ENCODE results near the gene FHIP1A.

Gene FHIP1A

GRCh38 chr4:151417766-151418376, 8.9 kb downstream of the FHIP1A start:
- Histone ChIP-seq H3K9ac (ENCODE audit: low read length) (no peak overlapping the region), H3K79me2 (ENCODE audit: low read length) (no peaks in the 10 kb centered on the region), H4K20me1 (ENCODE audit: insufficient read depth, low read length) (no peaks in the 10 kb centered on the region), H3K27me3 (ENCODE audit: low read depth, low read length) (peaks cover 12% of the 10 kb centered on the region), H3K4me3 (ENCODE audit: low read length) (no peak overlapping the region), H3K4me2 (ENCODE audit: low read length) (no peak overlapping the region), H3K36me3 (replicated peaks; ENCODE audit: low read depth, low read length) (no peaks in the 10 kb centered on the region), H3K9me3 (ENCODE audit: insufficient read depth, low read length) (no peaks in the 10 kb centered on the region), H3K4me1 (ENCODE audit: low read length) (no peaks in the 10 kb centered on the region), H2AFZ (ENCODE audit: low read depth, low read length) (no peak overlapping the region), H3K27ac (ENCODE audit: low read length) (no peak overlapping the region)
- TF ChIP-seq EZH2phosphoT487 (IDR thresholded peaks at IDR 0.05; ENCODE audit: low read depth) (no peak), CTCF (IDR thresholded peaks at IDR 0.05; ENCODE audit: low read depth, low read length) (no peak)

- H4K20me1 ChIP-seq (ENCODE audit: insufficient read depth, low read length): no peaks in the 10 kb centered on the region
- no peaks in the 10 kb centered on the region for H3K79me2 ChIP-seq (ENCODE audit: low read length)
- H3K4me1 ChIP-seq (ENCODE audit: low read length): no peaks in the 10 kb centered on the region
- peaks cover 12% of the 10 kb centered on the region for H3K27me3 ChIP-seq (ENCODE audit: low read depth, low read length)
- H3K9ac ChIP-seq (ENCODE audit: low read length): no peak overlapping the region
- H3K36me3 ChIP-seq (replicated peaks; ENCODE audit: low read depth, low read length): no peaks in the 10 kb centered on the region
- H3K9me3 ChIP-seq (ENCODE audit: insufficient read depth, low read length): no peaks in the 10 kb centered on the region
- TF ChIP-seq EZH2phosphoT487 (IDR thresholded peaks at IDR 0.05; ENCODE audit: low read depth) (no peak), CTCF (IDR thresholded peaks at IDR 0.05; ENCODE audit: low read depth, low read length) (no peak)
- no peak overlapping the region for H3K27ac ChIP-seq (ENCODE audit: low read length)
- H3K4me3 ChIP-seq (ENCODE audit: low read length): no peak overlapping the region
- H3K4me2 ChIP-seq (ENCODE audit: low read length): no peak overlapping the region
- no peak overlapping the region for H2AFZ ChIP-seq (ENCODE audit: low read depth, low read length)
Measured at GRCh38 chr4:151418385-151418784, 9.4 kb downstream of the FHIP1A start.

DNA sequence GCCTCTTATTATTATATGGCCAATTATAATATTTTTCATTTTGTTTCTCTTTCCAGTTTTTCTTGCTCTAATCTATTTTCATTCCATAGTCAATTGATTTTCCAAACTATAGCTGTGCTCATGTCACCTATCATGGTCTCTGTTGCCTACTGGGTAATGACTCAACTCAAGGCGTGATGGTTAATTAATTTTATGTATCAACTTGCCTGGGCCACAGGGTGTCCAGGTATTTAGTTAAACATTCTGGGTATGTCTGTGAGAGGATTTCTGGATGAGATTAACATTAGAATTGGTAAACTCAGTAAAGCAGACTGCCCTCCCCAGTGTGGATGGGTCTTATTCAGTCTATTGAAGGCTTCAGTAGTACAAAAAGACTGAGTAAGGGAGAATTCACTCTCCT, 9.9 kb downstream of the FHIP1A start:
- no peaks in the 10 kb centered on the region for H3K4me1 ChIP-seq (ENCODE audit: low read length)
- H3K27ac ChIP-seq (ENCODE audit: low read length): no peak overlapping the region
- no peak overlapping the region for H3K4me2 ChIP-seq (ENCODE audit: low read length)
- no peak overlapping the region for H3K9ac ChIP-seq (ENCODE audit: low read length)
- no peaks in the 10 kb centered on the region for H4K20me1 ChIP-seq (ENCODE audit: insufficient read depth, low read length)
- TF ChIP-seq CTCF (IDR thresholded peaks at IDR 0.05; ENCODE audit: low read depth, low read length) (no peak), EZH2phosphoT487 (IDR thresholded peaks at IDR 0.05; ENCODE audit: low read depth) (no peak)
- H3K27me3 ChIP-seq (ENCODE audit: low read depth, low read length): peaks cover 12% of the 10 kb centered on the region
- H3K79me2 ChIP-seq (ENCODE audit: low read length): no peaks in the 10 kb centered on the region
- H3K9me3 ChIP-seq (ENCODE audit: insufficient read depth, low read length): no peaks in the 10 kb centered on the region
- no peak overlapping the region for H3K4me3 ChIP-seq (ENCODE audit: low read length)
- no peaks in the 10 kb centered on the region for H3K36me3 ChIP-seq (replicated peaks; ENCODE audit: low read depth, low read length)
- H2AFZ ChIP-seq (ENCODE audit: low read depth, low read length): no peak overlapping the region

DNA sequence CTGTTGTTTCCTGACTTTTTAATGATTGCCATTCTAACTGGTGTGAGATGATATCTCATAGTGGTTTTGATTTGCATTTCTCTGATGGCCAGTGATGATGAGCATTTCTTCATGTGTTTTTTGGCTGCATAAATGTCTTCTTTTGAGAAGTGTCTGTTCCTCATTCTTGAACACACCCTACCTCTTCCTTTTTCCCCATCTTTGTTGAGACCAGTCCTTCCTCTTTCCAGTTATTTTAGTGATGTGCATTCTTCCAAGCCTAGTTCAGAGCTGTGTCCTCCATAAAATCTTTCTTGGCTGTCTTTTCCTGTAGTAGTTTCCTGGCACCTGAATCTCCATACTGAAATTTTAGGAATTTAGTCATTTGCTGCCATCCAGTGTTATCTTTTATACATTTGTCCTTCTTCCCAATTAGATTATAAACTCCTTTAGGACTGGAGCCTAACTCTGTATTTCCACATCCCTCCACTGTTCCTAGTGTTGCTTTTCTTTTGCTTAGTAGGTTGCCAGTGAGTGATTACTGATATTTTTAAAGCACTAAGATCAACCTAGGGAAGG, 11.4 kb downstream of the FHIP1A start:
- Histone ChIP-seq H3K27ac (ENCODE audit: low read length) (no peak overlapping the region), H3K36me3 (replicated peaks; ENCODE audit: low read depth, low read length) (no peaks in the 10 kb centered on the region), H3K4me3 (ENCODE audit: low read length) (no peak overlapping the region), H3K9ac (ENCODE audit: low read length) (no peak overlapping the region), H3K4me1 (ENCODE audit: low read length) (no peaks in the 10 kb centered on the region), H3K4me2 (ENCODE audit: low read length) (no peak overlapping the region), H3K27me3 (ENCODE audit: low read depth, low read length) (peaks cover 12% of the 10 kb centered on the region), H3K9me3 (ENCODE audit: insufficient read depth, low read length) (no peaks in the 10 kb centered on the region), H3K79me2 (ENCODE audit: low read length) (no peaks in the 10 kb centered on the region), H4K20me1 (ENCODE audit: insufficient read depth, low read length) (no peaks in the 10 kb centered on the region), H2AFZ (ENCODE audit: low read depth, low read length) (no peak overlapping the region)
- 0 out of 2 replicates have a peak, but pooled peaks have one; percentile 19 for TF ChIP-seq CTCF (IDR thresholded peaks at IDR 0.05; ENCODE audit: low read depth, low read length)
- TF ChIP-seq EZH2phosphoT487 (IDR thresholded peaks at IDR 0.05; ENCODE audit: low read depth): no peak
